ENCODE measurements around the gene SPATA1. TPM values are rescaled to one million over a fixed set of nuclear protein-coding genes. Genes with fewer than 3 reads are reported as not detected.

SPATA1 gene
- total RNA-seq, 1 donor from 2014 or later, result 1.9 TPM

GRCh38 chr1:84606977-84607376 lies 100.8 kb downstream of the SPATA1 start:
- Mint-ChIP-seq H3K4me1 (ENCODE audit: low read depth) (peaks cover 12% of the 10 kb centered on the region), H3K9me3 (ENCODE audit: low read depth) (peaks cover 43% of the 10 kb centered on the region), H3K27me3 (no peaks in the 10 kb centered on the region), H3K27ac (no peak overlapping the region), H3K4me3 (ENCODE audit: low read depth) (no peak overlapping the region), H3K36me3 (ENCODE audit: insufficient read depth) (peaks cover 29% of the 10 kb centered on the region)
- TF ChIP-seq CTCF (IDR thresholded peaks at IDR 0.05; ENCODE audit: unreplicated experiment), result no peak
- no peak for DNase-seq (ENCODE audit: low spot score, unreplicated experiment)

DNA sequence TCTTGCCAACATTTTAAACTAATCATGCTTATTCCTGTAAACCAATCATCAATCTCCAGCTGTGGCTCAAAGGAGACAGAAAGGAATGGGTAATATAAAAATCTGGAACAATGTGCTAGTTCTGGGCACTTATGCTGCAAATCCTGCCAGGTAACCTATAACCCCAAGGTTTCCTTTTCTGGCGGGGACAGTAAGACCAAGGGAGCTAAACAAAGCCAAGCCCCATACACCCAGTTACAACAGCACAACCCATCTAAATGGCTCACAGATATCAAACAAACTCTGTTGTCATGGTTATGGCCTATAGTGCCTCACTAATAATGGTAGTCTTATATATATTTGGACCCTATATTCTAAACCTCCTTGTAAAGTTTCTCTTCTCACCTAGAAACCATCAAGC lies 104.9 kb downstream of the SPATA1 start:
- no peaks in the 10 kb centered on the region for H3K27me3 Mint-ChIP-seq

DNA sequence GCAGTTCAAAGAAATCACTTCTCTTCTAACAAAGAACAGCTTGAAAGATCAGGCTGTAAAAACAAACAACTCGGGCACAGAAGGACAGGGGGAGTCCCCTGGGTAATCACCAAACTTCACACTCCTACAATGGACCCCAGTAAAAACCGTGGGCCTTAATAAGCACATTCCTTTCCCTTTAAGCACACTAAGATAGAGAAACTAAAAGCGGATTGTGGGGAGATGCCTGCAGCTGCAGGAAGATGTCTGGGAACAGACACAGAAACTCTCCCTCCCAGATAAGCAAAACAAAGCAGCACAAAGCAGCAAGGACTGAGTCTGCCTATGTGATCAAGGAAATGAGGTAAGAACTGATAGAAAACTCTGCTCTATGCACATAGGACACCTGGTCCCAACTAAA lies 105.6 kb downstream of the SPATA1 start:
- no peaks in the 10 kb centered on the region for H3K27me3 Mint-ChIP-seq
- H3K4me1 Mint-ChIP-seq (ENCODE audit: low read depth), result peaks cover 9% of the 10 kb centered on the region
- no peak for DNase-seq (ENCODE audit: low spot score, unreplicated experiment)
- H3K9me3 Mint-ChIP-seq (ENCODE audit: low read depth), result peaks cover 29% of the 10 kb centered on the region
- peaks cover 28% of the 10 kb centered on the region for H3K36me3 Mint-ChIP-seq (ENCODE audit: insufficient read depth)
- H3K27ac Mint-ChIP-seq, result peak overlapping the region; percentile 83
- no peak overlapping the region for H3K4me3 Mint-ChIP-seq (ENCODE audit: low read depth)
- TF ChIP-seq CTCF (IDR thresholded peaks at IDR 0.05; ENCODE audit: unreplicated experiment), result no peak

More for the DNA sequence above, 104.9 kb downstream of the SPATA1 start:
- Mint-ChIP-seq H3K36me3 (ENCODE audit: insufficient read depth) (peaks cover 31% of the 10 kb centered on the region), H3K4me3 (ENCODE audit: low read depth) (no peak overlapping the region), H3K27ac (peak overlapping the region; percentile 83), H3K4me1 (ENCODE audit: low read depth) (peaks cover 7% of the 10 kb centered on the region), H3K9me3 (ENCODE audit: low read depth) (peaks cover 36% of the 10 kb centered on the region)
- no peak for TF ChIP-seq CTCF (IDR thresholded peaks at IDR 0.05; ENCODE audit: unreplicated experiment)
- no peak for DNase-seq (ENCODE audit: low spot score, unreplicated experiment)

GRCh38 chr1:84613026-84613425 lies 106.8 kb downstream of the SPATA1 start:
- H3K4me1 Mint-ChIP-seq (ENCODE audit: low read depth), result peaks cover 11% of the 10 kb centered on the region
- no peak overlapping the region for H3K27ac Mint-ChIP-seq
- peaks cover 28% of the 10 kb centered on the region for H3K36me3 Mint-ChIP-seq (ENCODE audit: insufficient read depth)
- no peaks in the 10 kb centered on the region for H3K27me3 Mint-ChIP-seq
- DNase-seq (ENCODE audit: low spot score, unreplicated experiment), result no peak
- H3K9me3 Mint-ChIP-seq (ENCODE audit: low read depth), result peaks cover 28% of the 10 kb centered on the region
- H3K4me3 Mint-ChIP-seq (ENCODE audit: low read depth), result no peak overlapping the region
- TF ChIP-seq CTCF (IDR thresholded peaks at IDR 0.05; ENCODE audit: unreplicated experiment), result no peak

- no peak overlapping the region for H3K27ac Mint-ChIP-seq
- no peaks in the 10 kb centered on the region for H3K27me3 Mint-ChIP-seq
- peaks cover 28% of the 10 kb centered on the region for H3K36me3 Mint-ChIP-seq (ENCODE audit: insufficient read depth)
- DNase-seq (ENCODE audit: low spot score, unreplicated experiment), result no peak
- TF ChIP-seq CTCF (IDR thresholded peaks at IDR 0.05; ENCODE audit: unreplicated experiment), result no peak
- no peak overlapping the region for H3K4me3 Mint-ChIP-seq (ENCODE audit: low read depth)
- peaks cover 28% of the 10 kb centered on the region for H3K9me3 Mint-ChIP-seq (ENCODE audit: low read depth)
- H3K4me1 Mint-ChIP-seq (ENCODE audit: low read depth), result peaks cover 11% of the 10 kb centered on the region
Measured at GRCh38 chr1:84613887-84614286, 107.7 kb downstream of the SPATA1 start.
